ENCODE measurements around the gene RDH5.
A peak's percentile ranks its signal among the peaks of the same experiment; 100 is the strongest.
"Not testable (repeated sequence)": the region's sequence is repeated elsewhere in the genome, so short reads cannot be mapped to it uniquely, and the experiment has no call there.

Gene RDH5

GRCh38 chr12:55746174-55746912, 26.1 kb downstream of the RDH5 start:
- Mint-ChIP-seq H3K4me1 (ENCODE audit: low read depth) (peaks cover 34% of the 10 kb centered on the region), H3K27me3 (ENCODE audit: low read depth) (peaks cover 5% of the 10 kb centered on the region), H3K9me3 (no peaks in the 10 kb centered on the region), H3K27ac (peak overlapping the region; percentile 28), H3K36me3 (ENCODE audit: low read depth) (peaks cover 15% of the 10 kb centered on the region), H3K4me3 (peak overlapping the region; percentile 51)
- no peak for DNase-seq (ENCODE audit: low spot score)

GRCh38 chr12:55746913-55747231, 26.7 kb downstream of the RDH5 start:
- no peak for DNase-seq (ENCODE audit: low spot score)
- peaks cover 16% of the 10 kb centered on the region for H3K36me3 Mint-ChIP-seq (ENCODE audit: low read depth)
- H3K4me3 Mint-ChIP-seq, result no peak overlapping the region
- peaks cover 3% of the 10 kb centered on the region for H3K27me3 Mint-ChIP-seq (ENCODE audit: low read depth)
- H3K27ac Mint-ChIP-seq, result no peak overlapping the region
- H3K9me3 Mint-ChIP-seq, result no peaks in the 10 kb centered on the region
- H3K4me1 Mint-ChIP-seq (ENCODE audit: low read depth), result peaks cover 32% of the 10 kb centered on the region

GRCh38 chr12:55748230-55748993, 28.2 kb downstream of the RDH5 start:
- Mint-ChIP-seq H3K9me3 (no peaks in the 10 kb centered on the region), H3K4me1 (ENCODE audit: low read depth) (peaks cover 24% of the 10 kb centered on the region), H3K4me3 (no peak overlapping the region), H3K27me3 (ENCODE audit: low read depth) (no peaks in the 10 kb centered on the region), H3K36me3 (ENCODE audit: low read depth) (peaks cover 23% of the 10 kb centered on the region), H3K27ac (peak overlapping the region; percentile 23)
- no peak for DNase-seq (ENCODE audit: low spot score)

GRCh38 chr12:55755246-55755645, 35.1 kb downstream of the RDH5 start:
- H3K4me1 Mint-ChIP-seq (ENCODE audit: low read depth), result no peaks in the 10 kb centered on the region
- DNase-seq (ENCODE audit: low spot score), result no peak
- H3K27me3 Mint-ChIP-seq (ENCODE audit: low read depth), result no peaks in the 10 kb centered on the region
- peaks cover 53% of the 10 kb centered on the region for H3K36me3 Mint-ChIP-seq (ENCODE audit: low read depth)
- no peak overlapping the region for H3K4me3 Mint-ChIP-seq
- no peak overlapping the region for H3K27ac Mint-ChIP-seq
- H3K9me3 Mint-ChIP-seq, result no peaks in the 10 kb centered on the region

GRCh38 chr12:55757701-55758100, 37.5 kb downstream of the RDH5 start:
- Mint-ChIP-seq H3K36me3 (ENCODE audit: low read depth) (peaks cover 57% of the 10 kb centered on the region), H3K27me3 (ENCODE audit: low read depth) (no peaks in the 10 kb centered on the region), H3K9me3 (no peaks in the 10 kb centered on the region), H3K27ac (peak overlapping the region; percentile 12), H3K4me3 (no peak overlapping the region), H3K4me1 (ENCODE audit: low read depth) (peaks cover 8% of the 10 kb centered on the region)
- no peak for DNase-seq (ENCODE audit: low spot score)

GRCh38 chr12:55758575-55758974, 38.4 kb downstream of the RDH5 start:
- H3K36me3 Mint-ChIP-seq (ENCODE audit: low read depth), result peaks cover 54% of the 10 kb centered on the region
- not testable (repeated sequence) for H3K27ac Mint-ChIP-seq; H3K27me3 Mint-ChIP-seq (ENCODE audit: low read depth); H3K9me3 Mint-ChIP-seq; H3K4me1 Mint-ChIP-seq (ENCODE audit: low read depth); H3K4me3 Mint-ChIP-seq; DNase-seq (ENCODE audit: low spot score)

- Mint-ChIP-seq H3K36me3 (ENCODE audit: low read depth) (peaks cover 48% of the 10 kb centered on the region), H3K9me3 (no peaks in the 10 kb centered on the region), H3K27ac (peak overlapping the region; percentile 49), H3K4me1 (ENCODE audit: low read depth) (peaks cover 9% of the 10 kb centered on the region), H3K4me3 (no peak overlapping the region), H3K27me3 (ENCODE audit: low read depth) (no peaks in the 10 kb centered on the region)
- DNase-seq (ENCODE audit: low spot score), result peak; percentile 43
Measured at GRCh38 chr12:55760663-55761062, 40.5 kb downstream of the RDH5 start.

GRCh38 chr12:55762646-55763045, 42.5 kb downstream of the RDH5 start:
- H3K4me1 Mint-ChIP-seq (ENCODE audit: low read depth), result peaks cover 16% of the 10 kb centered on the region
- DNase-seq (ENCODE audit: low spot score), result no peak
- peaks cover 46% of the 10 kb centered on the region for H3K36me3 Mint-ChIP-seq (ENCODE audit: low read depth)
- no peaks in the 10 kb centered on the region for H3K9me3 Mint-ChIP-seq
- no peak overlapping the region for H3K4me3 Mint-ChIP-seq
- H3K27me3 Mint-ChIP-seq (ENCODE audit: low read depth), result no peaks in the 10 kb centered on the region
- H3K27ac Mint-ChIP-seq, result no peak overlapping the region

GRCh38 chr12:55765736-55766290, 45.6 kb downstream of the RDH5 start:
- Mint-ChIP-seq H3K9me3 (no peaks in the 10 kb centered on the region), H3K4me3 (no peak overlapping the region), H3K27me3 (ENCODE audit: low read depth) (no peaks in the 10 kb centered on the region), H3K36me3 (ENCODE audit: low read depth) (peaks cover 26% of the 10 kb centered on the region), H3K27ac (no peak overlapping the region), H3K4me1 (ENCODE audit: low read depth) (peaks cover 15% of the 10 kb centered on the region)
- no peak for DNase-seq (ENCODE audit: low spot score)

GRCh38 chr12:55767156-55767555, 47.0 kb downstream of the RDH5 start:
- no peaks in the 10 kb centered on the region for H3K27me3 Mint-ChIP-seq (ENCODE audit: low read depth)
- H3K36me3 Mint-ChIP-seq (ENCODE audit: low read depth), result peaks cover 30% of the 10 kb centered on the region
- no peak for DNase-seq (ENCODE audit: low spot score)
- peaks cover 14% of the 10 kb centered on the region for H3K4me1 Mint-ChIP-seq (ENCODE audit: low read depth)
- H3K27ac Mint-ChIP-seq, result no peak overlapping the region
- no peak overlapping the region for H3K4me3 Mint-ChIP-seq
- no peaks in the 10 kb centered on the region for H3K9me3 Mint-ChIP-seq

GRCh38 chr12:55771736-55772135, 51.5 kb downstream of the RDH5 start:
- no peak overlapping the region for H3K4me3 Mint-ChIP-seq
- DNase-seq (ENCODE audit: low spot score), result no peak
- no peaks in the 10 kb centered on the region for H3K9me3 Mint-ChIP-seq
- peaks cover 39% of the 10 kb centered on the region for H3K36me3 Mint-ChIP-seq (ENCODE audit: low read depth)
- H3K4me1 Mint-ChIP-seq (ENCODE audit: low read depth), result peaks cover 11% of the 10 kb centered on the region
- H3K27ac Mint-ChIP-seq, result peak overlapping the region; percentile 69
- no peaks in the 10 kb centered on the region for H3K27me3 Mint-ChIP-seq (ENCODE audit: low read depth)

Measured in T-helper 2 cell treated with Interferon-gamma antibody and Interleukin-4, amounts not matched to agents 5 μg/mL and 100 μg/mL, for 36 hours (primary cell).